HUES48 (cell line): ENCODE data around the gene BICC1.

ENCODE experiments used
- H3K27ac ChIP-seq: one replicate; pipeline ENCODE4 v1.7.0; 2013; ENCODE audit warnings: low read depth, low read length, inconsistent platforms
- H3K27me3 ChIP-seq: 2 replicates; pipeline ENCODE4 v1.6.1; 2013; ENCODE audit warnings: mild to moderate bottlenecking, low read length; ENCODE audit not compliant: control insufficient read depth, insufficient read depth
- H3K36me3 ChIP-seq: 2 replicates; pipeline ENCODE4 v1.6.1; 2013; ENCODE audit warnings: low read length; ENCODE audit not compliant: control insufficient read depth, insufficient read depth
- H3K4me1 ChIP-seq: 2 replicates; pipeline ENCODE4 v1.6.1; 2013; ENCODE audit warnings: mild to moderate bottlenecking, low read length; ENCODE audit not compliant: control insufficient read depth, insufficient read depth
- H3K4me3 ChIP-seq: 2 replicates; pipeline ENCODE4 v1.5.1; 2013; ENCODE audit warnings: mild to moderate bottlenecking, low read depth, low read length
- H3K9ac ChIP-seq: 2 replicates; pipeline ENCODE4 v1.6.1; 2013; ENCODE audit warnings: mild to moderate bottlenecking, low read depth, low read length, moderate library complexity
- H3K9me3 ChIP-seq: 2 replicates; pipeline ENCODE4 v1.6.1; 2013; ENCODE audit warnings: low read length; ENCODE audit not compliant: control insufficient read depth, insufficient read depth

BICC1 gene, protein sequence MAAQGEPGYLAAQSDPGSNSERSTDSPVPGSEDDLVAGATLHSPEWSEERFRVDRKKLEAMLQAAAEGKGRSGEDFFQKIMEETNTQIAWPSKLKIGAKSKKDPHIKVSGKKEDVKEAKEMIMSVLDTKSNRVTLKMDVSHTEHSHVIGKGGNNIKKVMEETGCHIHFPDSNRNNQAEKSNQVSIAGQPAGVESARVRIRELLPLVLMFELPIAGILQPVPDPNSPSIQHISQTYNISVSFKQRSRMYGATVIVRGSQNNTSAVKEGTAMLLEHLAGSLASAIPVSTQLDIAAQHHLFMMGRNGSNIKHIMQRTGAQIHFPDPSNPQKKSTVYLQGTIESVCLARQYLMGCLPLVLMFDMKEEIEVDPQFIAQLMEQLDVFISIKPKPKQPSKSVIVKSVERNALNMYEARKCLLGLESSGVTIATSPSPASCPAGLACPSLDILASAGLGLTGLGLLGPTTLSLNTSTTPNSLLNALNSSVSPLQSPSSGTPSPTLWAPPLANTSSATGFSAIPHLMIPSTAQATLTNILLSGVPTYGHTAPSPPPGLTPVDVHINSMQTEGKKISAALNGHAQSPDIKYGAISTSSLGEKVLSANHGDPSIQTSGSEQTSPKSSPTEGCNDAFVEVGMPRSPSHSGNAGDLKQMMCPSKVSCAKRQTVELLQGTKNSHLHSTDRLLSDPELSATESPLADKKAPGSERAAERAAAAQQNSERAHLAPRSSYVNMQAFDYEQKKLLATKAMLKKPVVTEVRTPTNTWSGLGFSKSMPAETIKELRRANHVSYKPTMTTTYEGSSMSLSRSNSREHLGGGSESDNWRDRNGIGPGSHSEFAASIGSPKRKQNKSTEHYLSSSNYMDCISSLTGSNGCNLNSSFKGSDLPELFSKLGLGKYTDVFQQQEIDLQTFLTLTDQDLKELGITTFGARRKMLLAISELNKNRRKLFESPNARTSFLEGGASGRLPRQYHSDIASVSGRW

DNA sequence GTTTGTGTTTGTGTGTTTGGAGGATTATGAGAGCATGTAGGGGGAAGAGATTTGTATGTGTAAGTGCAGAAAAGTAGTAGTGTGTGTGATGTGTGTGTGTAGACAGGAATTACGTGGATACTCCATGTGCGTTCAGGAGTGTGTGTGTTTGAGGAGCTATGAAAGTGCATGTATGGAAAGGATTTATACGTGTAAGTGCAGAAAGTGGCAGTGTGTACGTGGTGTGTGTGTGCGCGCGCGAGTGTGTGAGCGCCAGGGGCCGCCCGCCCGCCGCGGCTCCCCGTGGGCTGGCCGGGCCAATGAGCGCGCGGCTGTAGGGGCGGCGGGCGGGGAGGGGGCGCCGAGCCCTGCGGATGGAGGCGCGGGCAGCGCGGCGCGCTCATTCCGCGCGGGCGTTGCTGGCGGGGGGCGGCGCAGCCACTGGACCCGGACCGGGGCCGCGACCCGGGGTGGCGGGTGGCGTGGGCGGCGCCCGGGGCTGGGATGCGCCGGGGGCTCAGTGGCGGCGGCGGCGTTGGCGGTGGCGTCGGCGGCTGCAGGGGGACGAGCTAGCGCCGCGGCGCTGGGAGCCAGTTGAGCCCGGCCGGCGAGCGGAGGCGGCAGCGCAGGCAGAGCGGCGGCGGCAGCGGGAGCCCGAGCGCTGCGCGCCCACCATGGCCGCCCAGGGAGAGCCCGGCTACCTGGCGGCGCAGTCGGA is at the start of gene BICC1:
Gene BICC1, plus strand, starts transcription at position 382 of the 697 bp plus-strand sequence. Its CDS starts 272 bp downstream, at position 654.
- peak within 1 kb of the TSS; percentile 80 for H3K4me3 ChIP-seq
- no peaks in the 10 kb centered on the region for H3K36me3 ChIP-seq
- peak within 1 kb of the TSS; percentile 53 for H3K9ac ChIP-seq
- H3K27me3 ChIP-seq = peaks cover 49% of the 10 kb centered on the region
- H3K4me1 ChIP-seq = peaks cover 7% of the 10 kb centered on the region; the same call in 1 of the 2 replicates
- no peak within 1 kb of the TSS for H3K27ac ChIP-seq
- no peaks in the 10 kb centered on the region for H3K9me3 ChIP-seq

GRCh38 chr10:58464956-58465355 is 47.7 kb upstream of the BICC1 start:
- Histone ChIP-seq H3K9ac (no peak overlapping the region), H3K27ac (no peak overlapping the region), H3K36me3 (no peaks in the 10 kb centered on the region), H3K4me1 (no peaks in the 10 kb centered on the region), H3K27me3 (no peaks in the 10 kb centered on the region), H3K9me3 (0 out of 2 replicates have a peak, but pooled peaks cover 2% of the 10 kb centered on the region), H3K4me3 (no peak overlapping the region)

- Histone ChIP-seq H3K27ac (no peak overlapping the region), H3K36me3 (no peaks in the 10 kb centered on the region), H3K27me3 (no peaks in the 10 kb centered on the region), H3K4me1 (no peaks in the 10 kb centered on the region), H3K4me3 (no peak overlapping the region), H3K9me3 (0 out of 2 replicates have a peak, but pooled peaks cover 2% of the 10 kb centered on the region), H3K9ac (no peak overlapping the region)
Observed at GRCh38 chr10:58465629-58466028, 47.0 kb upstream of the BICC1 start.

DNA sequence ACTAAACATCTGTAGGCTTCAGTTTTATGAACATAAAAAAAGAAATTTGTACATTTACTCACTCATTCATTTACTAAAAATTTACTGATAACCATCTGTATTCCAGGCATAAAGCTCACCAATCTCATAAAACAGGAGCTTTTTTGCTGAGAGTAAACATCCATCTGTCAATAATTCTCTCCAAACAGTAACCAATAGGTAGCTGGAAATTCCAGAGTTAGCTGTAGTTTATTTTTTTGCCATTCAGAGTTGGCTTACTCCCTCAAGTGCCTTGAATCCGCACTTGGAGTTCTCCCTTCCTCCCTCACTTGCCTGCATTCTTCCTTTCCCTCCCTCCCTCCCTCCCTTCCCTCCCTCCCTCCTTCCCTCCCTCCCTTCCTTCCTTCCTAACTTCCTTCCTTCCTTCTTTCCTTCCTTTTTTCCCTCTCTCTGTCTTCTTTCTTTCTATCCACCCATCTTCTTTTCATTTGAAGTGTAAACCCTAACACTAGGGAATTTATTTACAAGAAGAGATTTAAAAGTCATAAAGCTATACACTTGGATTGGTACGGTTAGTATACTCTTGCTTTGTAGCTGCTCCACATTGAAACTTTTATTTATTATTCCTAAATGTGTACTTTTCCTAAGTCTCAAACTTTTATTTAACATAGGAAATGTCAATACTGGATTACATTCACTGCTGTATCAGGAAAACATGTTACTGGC is 44.6 kb upstream of the BICC1 start:
- Histone ChIP-seq H3K27me3 (no peaks in the 10 kb centered on the region), H3K27ac (no peak overlapping the region), H3K36me3 (no peaks in the 10 kb centered on the region), H3K4me3 (no peak overlapping the region), H3K9ac (no peak overlapping the region), H3K4me1 (no peaks in the 10 kb centered on the region), H3K9me3 (no peaks in the 10 kb centered on the region)

GRCh38 chr10:58473976-58474375 is 38.7 kb upstream of the BICC1 start:
- Histone ChIP-seq H3K9ac (no peak overlapping the region), H3K9me3 (no peaks in the 10 kb centered on the region), H3K4me1 (peaks cover 20% of the 10 kb centered on the region), H3K27me3 (no peaks in the 10 kb centered on the region), H3K36me3 (no peaks in the 10 kb centered on the region), H3K4me3 (no peak overlapping the region), H3K27ac (no peak overlapping the region)

DNA sequence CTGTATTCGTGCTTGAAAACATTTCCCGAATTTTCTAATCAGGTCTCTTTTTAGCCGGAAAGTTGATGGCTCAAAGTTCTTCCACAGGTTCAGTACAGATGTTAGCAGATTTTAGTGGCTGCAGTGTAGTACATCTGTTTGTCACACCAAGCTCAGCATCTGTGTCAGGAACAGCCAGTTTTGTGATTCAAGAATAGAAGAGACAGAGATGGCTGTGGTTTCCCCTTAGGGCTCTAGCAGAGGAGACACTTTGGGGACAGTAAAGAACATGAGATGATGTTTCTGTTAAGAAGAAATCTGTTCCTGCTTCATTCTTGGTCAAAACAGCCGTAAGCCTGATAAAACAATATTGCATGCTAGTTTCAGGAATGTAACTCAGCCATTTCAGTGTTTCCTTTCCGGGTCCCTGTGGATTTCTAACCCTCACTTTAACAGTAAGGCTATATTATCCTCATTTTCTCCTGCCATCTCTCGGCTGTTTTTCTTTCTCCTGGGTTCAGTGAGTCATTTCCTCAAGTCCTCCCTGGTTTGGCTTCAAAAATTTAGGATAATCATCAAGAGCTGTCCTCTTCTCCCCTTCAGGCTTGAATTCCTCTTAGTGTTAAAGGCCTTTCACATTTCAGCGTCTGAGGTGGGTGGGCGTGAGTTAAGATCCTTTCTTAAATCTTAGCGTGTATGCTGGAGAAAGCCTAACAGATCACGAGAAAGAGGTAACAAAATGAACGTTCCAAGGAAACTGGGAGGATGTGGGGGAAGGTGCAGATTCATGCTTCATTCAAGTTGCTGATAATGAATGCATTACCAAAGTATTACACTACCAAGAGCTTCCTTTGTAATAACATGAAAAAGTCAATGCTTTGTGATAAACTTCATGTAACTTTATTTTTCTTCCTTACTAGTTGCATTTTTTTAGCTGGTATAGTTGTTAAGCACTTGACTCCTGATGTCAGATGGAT is 37.1 kb upstream of the BICC1 start:
- Histone ChIP-seq H3K27me3 (no peaks in the 10 kb centered on the region), H3K4me3 (no peak overlapping the region), H3K36me3 (no peaks in the 10 kb centered on the region), H3K9me3 (no peaks in the 10 kb centered on the region), H3K27ac (no peak overlapping the region), H3K4me1 (peaks cover 20% of the 10 kb centered on the region), H3K9ac (no peak overlapping the region; the same call in 1 of the 2 replicates)

DNA sequence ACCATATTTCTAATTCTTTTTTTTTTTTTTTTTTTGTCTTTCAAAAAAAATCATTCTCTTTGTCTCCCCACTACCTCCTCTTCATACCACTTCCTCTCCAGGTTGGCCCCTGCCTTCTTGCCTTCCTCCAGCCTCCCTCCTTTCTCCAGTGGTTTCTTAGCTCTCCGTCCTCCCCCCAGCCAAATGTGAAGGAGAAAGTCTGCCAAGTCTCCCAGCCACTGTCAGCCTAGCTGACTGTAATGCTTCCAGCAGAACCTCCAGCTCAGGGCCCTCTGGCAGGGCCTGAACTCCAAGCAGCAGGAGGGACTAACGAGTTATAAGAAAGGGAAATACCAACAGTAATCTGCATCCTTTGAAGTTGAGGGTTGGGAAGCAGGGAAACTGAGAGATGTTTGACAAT is 35.5 kb upstream of the BICC1 start:
- Histone ChIP-seq H3K9me3 (no peaks in the 10 kb centered on the region), H3K9ac (no peak overlapping the region), H3K4me3 (no peak overlapping the region), H3K27me3 (no peaks in the 10 kb centered on the region), H3K27ac (peak overlapping the region; percentile 3), H3K36me3 (no peaks in the 10 kb centered on the region), H3K4me1 (peaks cover 22% of the 10 kb centered on the region)

DNA sequence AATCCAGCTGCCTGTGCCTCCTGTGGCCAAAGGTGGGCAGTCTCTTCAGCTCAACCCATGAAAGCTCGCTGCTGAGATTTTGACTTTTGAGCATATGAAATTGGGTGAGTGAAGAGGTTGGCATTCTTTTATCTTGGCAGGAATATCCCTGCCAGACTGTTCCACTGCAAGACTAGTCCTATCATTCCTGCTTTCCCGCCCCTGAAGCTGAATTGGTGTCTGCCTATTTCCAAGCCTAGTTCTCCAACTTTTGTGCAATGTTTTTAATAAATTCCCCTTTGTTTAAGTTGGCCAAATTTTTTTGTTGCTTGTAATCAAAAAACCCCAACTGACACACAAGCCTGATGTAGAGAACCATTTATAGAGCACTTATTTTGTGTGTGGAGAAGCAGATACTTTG is 34.8 kb upstream of the BICC1 start:
- Histone ChIP-seq H3K9ac (no peak overlapping the region), H3K27ac (no peak overlapping the region), H3K9me3 (no peaks in the 10 kb centered on the region)

GRCh38 chr10:58479045-58479444 is 33.6 kb upstream of the BICC1 start:
- Histone ChIP-seq H3K4me3 (no peak overlapping the region), H3K9me3 (no peaks in the 10 kb centered on the region), H3K9ac (no peak overlapping the region), H3K27ac (no peak overlapping the region), H3K4me1 (peaks cover 28% of the 10 kb centered on the region), H3K27me3 (no peaks in the 10 kb centered on the region), H3K36me3 (no peaks in the 10 kb centered on the region)

More for the DNA sequence above, 34.8 kb upstream of the BICC1 start:
- H3K4me3 ChIP-seq = no peak overlapping the region
- no peaks in the 10 kb centered on the region for H3K27me3 ChIP-seq
- H3K4me1 ChIP-seq = peaks cover 28% of the 10 kb centered on the region
- H3K36me3 ChIP-seq = no peaks in the 10 kb centered on the region
